RWPE2 (cell line): ENCODE results near the gene C14orf93.

Source experiments
- ATAC-seq: fragments of 200-7000 bp; cut with Tn5 transposase; 3 replicates; pipeline ENCODE4 v1.9.1; 2021; ENCODE audit warnings: low read depth
- DNase-seq: peaks from one replicate; pipeline ENCODE4 v3.0.0-alpha.2; 2020; ENCODE audit warnings: low spot score
- H3K27ac ChIP-seq: fragments of 450-650 bp; 2 replicates; pipeline ENCODE4 v1.5.1; 2017; ENCODE audit warnings: mild to moderate bottlenecking; ENCODE audit not compliant: poor library complexity, severe bottlenecking
- H3K27me3 ChIP-seq: fragments of 250-450 bp; sonication (Bioruptor Pico); 2 replicates; pipeline ENCODE4 v1.5.1; 2021; ENCODE audit warnings: mild to moderate bottlenecking, moderate library complexity; ENCODE audit not compliant: insufficient read depth, poor library complexity, severe bottlenecking
- H3K36me3 ChIP-seq: fragments of 250-450 bp; sonication (Bioruptor Pico); 2 replicates; pipeline ENCODE4 v1.5.1; 2020; ENCODE audit warnings: low read depth, mild to moderate bottlenecking, moderate library complexity
- H3K4me1 ChIP-seq: fragments of 250-450 bp; sonication (Bioruptor Pico); 2 replicates; pipeline ENCODE4 v1.5.1; 2021; ENCODE audit warnings: mild to moderate bottlenecking, moderate library complexity; ENCODE audit not compliant: insufficient read depth, poor library complexity, severe bottlenecking
- H3K4me3 ChIP-seq: fragments of 250-450 bp; sonication (Bioruptor Pico); 2 replicates; pipeline ENCODE4 v1.5.1; 2021; ENCODE audit warnings: mild to moderate bottlenecking, moderate library complexity; ENCODE audit not compliant: severe bottlenecking
- H3K9me3 ChIP-seq: fragments of 250-450 bp; sonication (Bioruptor Pico); 2 replicates; pipeline ENCODE4 v1.5.1; 2021; ENCODE audit warnings: mild to moderate bottlenecking, moderate library complexity; ENCODE audit not compliant: severe bottlenecking
- TF ChIP-seq, protein P1 (sequence below): fragments of 450-650 bp; IDR thresholded peaks from one replicate; pipeline ENCODE4 v1.5.1; 2017; ENCODE audit warnings: mild to moderate bottlenecking, moderate library complexity; ENCODE audit not compliant: poor library complexity, severe bottlenecking

Gene C14orf93

DNA sequence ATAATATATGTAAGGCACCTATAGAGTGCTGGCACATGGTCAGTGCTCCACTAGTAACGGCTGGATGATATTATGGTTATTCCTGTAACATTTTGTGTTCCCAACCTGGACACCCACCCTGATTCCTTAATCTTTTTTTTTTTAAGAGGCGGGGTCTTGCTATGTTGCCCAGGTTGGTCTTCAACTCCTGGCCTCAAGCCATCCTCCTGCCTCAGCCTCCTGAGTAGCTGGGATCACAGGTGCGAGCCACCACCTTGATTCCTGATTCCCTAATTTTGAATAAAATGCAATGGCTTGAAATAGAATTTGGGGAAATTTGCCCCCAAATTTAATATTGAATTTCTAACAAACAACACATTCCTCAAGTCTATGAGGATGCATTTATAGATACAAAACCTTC, 7.4 kb downstream of the C14orf93 start:
- DNase-seq: no peak
- no peaks in the 10 kb centered on the region for H3K27me3 ChIP-seq

DNA sequence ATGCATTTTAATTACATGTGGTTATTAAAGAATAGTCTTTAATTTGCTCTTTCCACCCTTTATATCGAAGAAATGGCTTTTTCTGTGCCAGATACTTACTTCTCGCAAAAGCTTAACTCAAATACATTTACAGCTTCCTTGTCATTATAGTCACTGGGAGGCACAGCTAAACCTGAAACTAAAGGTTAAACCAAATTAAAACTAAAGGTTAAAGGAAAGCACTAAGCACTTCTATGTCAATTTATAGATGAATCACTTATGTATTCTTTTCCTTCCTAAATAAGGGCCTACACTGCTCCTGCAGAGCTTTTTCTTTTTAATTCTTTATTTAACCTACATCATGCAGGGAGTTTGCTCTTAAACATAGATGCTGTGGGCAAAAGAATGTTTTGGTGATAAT, 9.1 kb downstream of the C14orf93 start:
- DNase-seq (no peak), ATAC-seq (no peak)
- Histone ChIP-seq H3K27ac (no peak overlapping the region), H3K9me3 (no peaks in the 10 kb centered on the region), H3K36me3 (no peaks in the 10 kb centered on the region), H3K4me3 (no peak overlapping the region), H3K27me3 (no peaks in the 10 kb centered on the region), H3K4me1 (peaks cover 2% of the 10 kb centered on the region)
- TF ChIP-seq, protein P1, sequence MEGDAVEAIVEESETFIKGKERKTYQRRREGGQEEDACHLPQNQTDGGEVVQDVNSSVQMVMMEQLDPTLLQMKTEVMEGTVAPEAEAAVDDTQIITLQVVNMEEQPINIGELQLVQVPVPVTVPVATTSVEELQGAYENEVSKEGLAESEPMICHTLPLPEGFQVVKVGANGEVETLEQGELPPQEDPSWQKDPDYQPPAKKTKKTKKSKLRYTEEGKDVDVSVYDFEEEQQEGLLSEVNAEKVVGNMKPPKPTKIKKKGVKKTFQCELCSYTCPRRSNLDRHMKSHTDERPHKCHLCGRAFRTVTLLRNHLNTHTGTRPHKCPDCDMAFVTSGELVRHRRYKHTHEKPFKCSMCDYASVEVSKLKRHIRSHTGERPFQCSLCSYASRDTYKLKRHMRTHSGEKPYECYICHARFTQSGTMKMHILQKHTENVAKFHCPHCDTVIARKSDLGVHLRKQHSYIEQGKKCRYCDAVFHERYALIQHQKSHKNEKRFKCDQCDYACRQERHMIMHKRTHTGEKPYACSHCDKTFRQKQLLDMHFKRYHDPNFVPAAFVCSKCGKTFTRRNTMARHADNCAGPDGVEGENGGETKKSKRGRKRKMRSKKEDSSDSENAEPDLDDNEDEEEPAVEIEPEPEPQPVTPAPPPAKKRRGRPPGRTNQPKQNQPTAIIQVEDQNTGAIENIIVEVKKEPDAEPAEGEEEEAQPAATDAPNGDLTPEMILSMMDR: no peak

More for the DNA sequence above, 7.4 kb downstream of the C14orf93 start:
- no peak for ATAC-seq
- Histone ChIP-seq H3K27ac (no peak overlapping the region), H3K36me3 (no peaks in the 10 kb centered on the region), H3K4me3 (no peak overlapping the region), H3K4me1 (peaks cover 12% of the 10 kb centered on the region), H3K9me3 (no peaks in the 10 kb centered on the region)
- TF ChIP-seq, protein P1: no peak

DNA sequence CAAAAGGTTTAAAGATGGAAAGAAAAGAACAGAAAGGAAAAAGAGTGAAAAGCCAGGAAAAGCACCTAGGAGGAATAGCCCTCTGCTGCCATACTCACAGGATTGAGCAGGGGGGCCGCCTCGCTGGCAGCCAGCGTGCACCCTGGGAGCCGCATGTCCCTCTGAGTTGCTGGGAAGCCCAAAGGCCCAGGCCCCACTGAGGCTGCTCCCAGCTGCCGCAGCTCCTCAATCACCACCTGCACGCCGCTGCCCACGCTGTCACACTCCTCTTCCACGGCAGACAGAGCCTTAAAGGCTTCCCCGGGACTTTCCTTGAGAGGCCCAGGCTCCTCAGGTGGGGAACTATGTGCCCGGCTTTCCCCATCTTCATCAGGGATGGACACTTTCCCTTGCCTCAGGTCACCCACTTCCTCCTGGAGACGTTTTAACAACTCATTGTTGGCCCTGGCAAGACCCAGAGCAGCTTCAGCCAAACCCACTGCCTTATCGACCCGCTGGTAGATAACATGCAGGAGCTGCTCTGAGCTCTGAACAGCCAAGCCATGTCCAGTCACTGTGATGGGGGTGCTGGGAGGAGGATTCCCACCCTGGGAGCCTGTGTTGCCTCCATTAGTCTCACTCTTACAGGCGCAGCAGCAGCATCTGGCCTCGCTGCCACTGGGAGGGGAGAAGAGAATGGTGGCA, 11.5 kb downstream of the C14orf93 start:
- no peak for DNase-seq
- no peaks in the 10 kb centered on the region for H3K27me3 ChIP-seq
- H3K9me3 ChIP-seq: no peaks in the 10 kb centered on the region
- H3K4me3 ChIP-seq: no peak overlapping the region
- H3K4me1 ChIP-seq: peaks cover 5% of the 10 kb centered on the region
- ATAC-seq: no peak
- TF ChIP-seq, protein P1: no peak
- no peak overlapping the region for H3K27ac ChIP-seq
- peaks cover 1% of the 10 kb centered on the region; the same call in 1 of the 2 replicates for H3K36me3 ChIP-seq

DNA sequence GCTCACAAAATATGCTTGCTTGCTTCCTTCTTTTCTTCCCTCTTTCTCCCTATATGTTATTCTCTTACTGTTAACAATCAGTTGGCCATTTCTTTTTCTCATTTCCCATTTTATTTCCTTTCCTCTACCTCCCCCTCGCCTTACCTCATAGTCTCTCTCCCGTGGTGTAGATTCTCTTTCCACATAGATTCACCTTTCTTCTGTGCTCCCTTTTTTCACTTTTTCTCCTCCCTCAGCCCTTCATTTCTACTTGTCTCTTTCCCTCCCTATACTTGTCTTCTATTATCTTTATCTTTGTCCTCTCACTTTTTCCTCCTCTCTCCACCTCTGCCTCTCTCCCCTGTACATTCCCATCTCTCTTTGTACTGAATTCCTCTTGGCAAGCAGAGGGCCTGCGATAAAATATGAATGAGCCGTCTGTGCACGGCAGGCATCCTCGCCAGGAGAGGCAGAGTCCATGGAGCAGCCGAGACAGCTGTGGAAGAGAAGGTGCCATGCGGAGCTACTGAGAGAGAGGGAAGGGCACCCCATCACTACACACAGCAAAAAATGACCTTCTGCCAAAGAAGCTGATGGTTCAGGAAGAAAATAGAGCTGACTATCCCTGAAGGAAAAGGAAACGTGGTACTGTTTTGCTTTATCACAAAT, 12.1 kb downstream of the C14orf93 start:
- Histone ChIP-seq H3K36me3 (peaks cover 8% of the 10 kb centered on the region; the same call in 1 of the 2 replicates), H3K9me3 (no peaks in the 10 kb centered on the region), H3K4me1 (peaks cover 5% of the 10 kb centered on the region), H3K27me3 (no peaks in the 10 kb centered on the region), H3K4me3 (no peak overlapping the region), H3K27ac (no peak overlapping the region)
- no peak for DNase-seq
- TF ChIP-seq, protein P1: no peak
- ATAC-seq: no peak
